ENCODE data around the gene UCHL3.

UCHL3 gene

GRCh38 chr13:75549262-75550158 is at the start of gene UCHL3:
Gene UCHL3, plus strand, starts transcription at chr13:75549791. Its CDS starts 30 bp downstream, at chr13:75549821.
- in situ Hi-C loops (cut with MboI; ENCODE audit: low pct_unique_long_range_greater_than_20kb, low sequenced_read_pairs): no loop called here
- peak; percentile 96 for DNase-seq

GRCh38 chr13:75505327-75505726 is 44.3 kb upstream of the UCHL3 start:
- DNase-seq: peak; percentile 92
- in situ Hi-C loops (cut with MboI; ENCODE audit: low pct_unique_long_range_greater_than_20kb, low sequenced_read_pairs): no loop called here

GRCh38 chr13:75506018-75506417 is 43.6 kb upstream of the UCHL3 start:
- in situ Hi-C loops (cut with MboI; ENCODE audit: low pct_unique_long_range_greater_than_20kb, low sequenced_read_pairs): no loop called here
- DNase-seq: peak; percentile 25

- peak; percentile 73 for DNase-seq
- in situ Hi-C loops (cut with MboI; ENCODE audit: low pct_unique_long_range_greater_than_20kb, low sequenced_read_pairs): no loop called here
Observed at GRCh38 chr13:75507027-75508001, 42.3 kb upstream of the UCHL3 start.

GRCh38 chr13:75508002-75508548 is 41.5 kb upstream of the UCHL3 start:
- no peak for DNase-seq
- in situ Hi-C loops (cut with MboI; ENCODE audit: low pct_unique_long_range_greater_than_20kb, low sequenced_read_pairs): no loop called here

- in situ Hi-C loops (cut with MboI; ENCODE audit: low pct_unique_long_range_greater_than_20kb, low sequenced_read_pairs): no loop called here
- no peak for DNase-seq
Observed at GRCh38 chr13:75511051-75511625, 38.5 kb upstream of the UCHL3 start.

GRCh38 chr13:75512253-75512652 is 37.3 kb upstream of the UCHL3 start:
- DNase-seq: no peak
- in situ Hi-C loops (cut with MboI; ENCODE audit: low pct_unique_long_range_greater_than_20kb, low sequenced_read_pairs): no loop called here

GRCh38 chr13:75513271-75513670 is 36.3 kb upstream of the UCHL3 start:
- no peak for DNase-seq
- in situ Hi-C loops (cut with MboI; ENCODE audit: low pct_unique_long_range_greater_than_20kb, low sequenced_read_pairs): no loop called here

GRCh38 chr13:75514080-75514995 is 35.3 kb upstream of the UCHL3 start:
- in situ Hi-C loops (cut with MboI; ENCODE audit: low pct_unique_long_range_greater_than_20kb, low sequenced_read_pairs): no loop called here
- DNase-seq: peak; percentile 28

GRCh38 chr13:75518439-75519088 is 31.0 kb upstream of the UCHL3 start:
- in situ Hi-C loops (cut with MboI; ENCODE audit: low pct_unique_long_range_greater_than_20kb, low sequenced_read_pairs): no loop called here
- DNase-seq: no peak

- in situ Hi-C loops (cut with MboI; ENCODE audit: low pct_unique_long_range_greater_than_20kb, low sequenced_read_pairs): no loop called here
- no peak for DNase-seq
Observed at GRCh38 chr13:75521956-75522355, 27.6 kb upstream of the UCHL3 start.

- DNase-seq: no peak
- in situ Hi-C loops (cut with MboI; ENCODE audit: low pct_unique_long_range_greater_than_20kb, low sequenced_read_pairs): no loop called here
Observed at GRCh38 chr13:75530549-75530961, 19.0 kb upstream of the UCHL3 start.

- in situ Hi-C loops (cut with MboI; ENCODE audit: low pct_unique_long_range_greater_than_20kb, low sequenced_read_pairs): no loop called here
- DNase-seq: no peak
Observed at GRCh38 chr13:75533861-75534260, 15.7 kb upstream of the UCHL3 start.

- in situ Hi-C loops (cut with MboI; ENCODE audit: low pct_unique_long_range_greater_than_20kb, low sequenced_read_pairs): no loop called here
- DNase-seq: peak; percentile 87
Observed at GRCh38 chr13:75537401-75538365, 11.9 kb upstream of the UCHL3 start, which contains the start of gene COMMD6. Gene COMMD6, minus strand, starts transcription at chr13:75537841. Its CDS starts 36 bp downstream, at chr13:75537805.

- DNase-seq: peak; percentile 86
- in situ Hi-C loops (cut with MboI; ENCODE audit: low pct_unique_long_range_greater_than_20kb, low sequenced_read_pairs): no loop called here
Observed at GRCh38 chr13:75541287-75541686, 8.3 kb upstream of the UCHL3 start.

GRCh38 chr13:75541961-75542360 is 7.6 kb upstream of the UCHL3 start:
- DNase-seq: no peak
- in situ Hi-C loops (cut with MboI; ENCODE audit: low pct_unique_long_range_greater_than_20kb, low sequenced_read_pairs): no loop called here
